GM10266 (cell line): ENCODE measurements around the gene NCOA6.

ENCODE experiments used
- DNase-seq: peaks from one replicate; pipeline ENCODE4 v3.0.0; 2012; ENCODE audit errors: extremely low spot score
- TF ChIP-seq, protein P1 (sequence below): IDR thresholded peaks from 2 replicates; pipeline ENCODE4 v1.5.1; 2012; ENCODE audit warnings: mild to moderate bottlenecking, low read depth; ENCODE audit not compliant: control insufficient read depth, insufficient read depth; ENCODE audit errors: missing control alignments

NCOA6 gene

DNA sequence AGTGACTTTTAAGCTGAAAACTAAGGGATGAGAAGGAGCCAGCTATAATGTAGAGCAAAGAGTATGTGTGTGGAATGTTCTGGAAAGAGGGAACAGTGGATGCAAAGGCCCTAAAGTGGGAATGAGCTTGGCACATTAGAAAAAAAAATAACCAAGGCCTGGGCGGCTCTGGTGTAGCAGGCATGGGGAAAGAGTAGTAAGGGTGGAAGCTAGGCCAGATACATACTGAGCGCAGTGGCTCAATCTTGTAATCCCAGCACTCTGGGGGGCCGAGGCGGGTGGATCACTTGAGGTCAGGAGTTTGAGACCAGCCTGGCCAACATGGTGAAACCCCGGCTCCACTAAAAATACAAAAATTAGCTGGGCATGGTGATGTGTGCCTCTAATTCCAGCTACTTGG lies 38.8 kb upstream of the NCOA6 start:
- TF ChIP-seq, protein P1, sequence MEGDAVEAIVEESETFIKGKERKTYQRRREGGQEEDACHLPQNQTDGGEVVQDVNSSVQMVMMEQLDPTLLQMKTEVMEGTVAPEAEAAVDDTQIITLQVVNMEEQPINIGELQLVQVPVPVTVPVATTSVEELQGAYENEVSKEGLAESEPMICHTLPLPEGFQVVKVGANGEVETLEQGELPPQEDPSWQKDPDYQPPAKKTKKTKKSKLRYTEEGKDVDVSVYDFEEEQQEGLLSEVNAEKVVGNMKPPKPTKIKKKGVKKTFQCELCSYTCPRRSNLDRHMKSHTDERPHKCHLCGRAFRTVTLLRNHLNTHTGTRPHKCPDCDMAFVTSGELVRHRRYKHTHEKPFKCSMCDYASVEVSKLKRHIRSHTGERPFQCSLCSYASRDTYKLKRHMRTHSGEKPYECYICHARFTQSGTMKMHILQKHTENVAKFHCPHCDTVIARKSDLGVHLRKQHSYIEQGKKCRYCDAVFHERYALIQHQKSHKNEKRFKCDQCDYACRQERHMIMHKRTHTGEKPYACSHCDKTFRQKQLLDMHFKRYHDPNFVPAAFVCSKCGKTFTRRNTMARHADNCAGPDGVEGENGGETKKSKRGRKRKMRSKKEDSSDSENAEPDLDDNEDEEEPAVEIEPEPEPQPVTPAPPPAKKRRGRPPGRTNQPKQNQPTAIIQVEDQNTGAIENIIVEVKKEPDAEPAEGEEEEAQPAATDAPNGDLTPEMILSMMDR = no peak
- no peak for DNase-seq

DNA sequence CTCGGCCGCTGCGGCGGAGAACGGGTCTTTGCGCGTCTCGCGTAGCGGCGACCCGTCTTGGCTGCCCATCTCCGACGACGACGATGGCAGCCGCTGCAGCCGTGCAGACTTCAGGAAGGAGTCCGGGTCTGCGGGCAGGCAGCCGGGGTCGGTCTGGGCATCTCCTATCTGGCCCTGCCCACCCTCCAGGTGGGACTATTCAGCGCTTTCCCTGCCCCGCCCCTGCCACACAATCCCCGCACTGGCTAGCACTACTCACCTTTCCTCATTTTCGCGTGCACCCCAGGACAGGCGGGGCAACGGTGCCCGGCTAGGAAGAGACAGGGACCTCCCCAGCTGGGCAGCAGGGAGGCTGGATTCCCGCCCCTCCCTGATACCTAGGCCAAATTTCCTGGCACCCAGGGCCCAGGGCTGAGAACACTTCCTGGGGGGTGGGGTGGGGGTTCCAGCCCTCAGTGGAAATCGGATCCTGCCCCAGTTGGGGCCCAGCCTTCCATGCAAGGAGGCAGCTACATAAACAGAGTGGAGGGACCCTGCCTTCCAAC lies 38.0 kb upstream of the NCOA6 start:
- TF ChIP-seq, protein P1 = no peak
- no peak for DNase-seq

DNA sequence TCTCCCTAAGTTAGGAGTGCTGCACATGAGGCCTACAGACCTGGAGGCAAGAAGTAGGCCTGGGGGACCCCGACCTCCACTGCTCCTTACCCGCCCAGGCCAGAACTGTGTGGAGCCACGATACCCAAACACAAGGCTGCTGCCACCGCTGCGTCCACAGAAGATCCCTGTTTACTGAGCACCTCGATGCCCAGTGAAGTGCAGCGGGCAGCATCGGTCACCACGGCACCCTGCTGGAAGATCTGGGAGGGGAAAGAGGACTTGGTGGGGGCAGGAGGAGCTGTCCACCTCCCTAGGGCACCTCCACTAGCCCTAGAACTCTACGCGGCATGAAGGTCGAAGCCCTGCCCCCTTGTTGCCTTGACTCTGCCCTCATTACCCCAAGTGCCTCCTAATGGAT lies 37.3 kb upstream of the NCOA6 start:
- TF ChIP-seq, protein P1 = no peak
- DNase-seq = no peak

DNA sequence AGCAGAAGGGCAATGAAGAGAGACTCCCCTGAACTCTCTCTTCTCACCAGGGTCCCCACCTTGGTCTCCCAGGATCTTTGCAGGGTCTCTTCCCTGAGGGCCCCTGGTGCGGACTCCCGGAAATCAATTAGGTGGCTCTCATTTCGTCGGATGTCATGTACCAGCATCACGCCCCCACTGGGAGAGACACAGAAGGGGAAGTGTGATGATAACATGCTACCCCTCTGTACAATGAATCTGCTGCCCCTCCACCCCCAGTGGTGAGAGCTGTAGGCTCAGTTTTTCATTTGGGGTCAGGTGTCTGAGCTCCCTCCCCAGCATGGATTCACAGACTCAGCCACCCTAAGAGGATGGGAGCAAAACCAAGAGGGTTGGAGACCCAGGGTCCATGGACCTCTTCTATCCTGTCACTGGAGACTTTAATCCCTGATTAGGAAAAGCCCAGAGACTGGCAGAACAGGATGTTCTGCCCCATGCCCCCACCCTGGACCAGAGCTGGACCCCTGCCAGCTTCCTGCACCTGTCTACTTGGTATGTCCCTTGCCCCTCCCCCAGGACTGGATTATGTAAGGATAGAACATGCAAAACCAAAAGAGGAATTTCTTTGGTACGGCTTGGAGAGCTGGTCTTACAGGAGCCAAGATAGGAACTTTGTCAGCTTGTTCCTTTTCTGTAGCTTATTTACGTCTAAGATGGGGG lies 36.1 kb upstream of the NCOA6 start:
- TF ChIP-seq, protein P1 = no peak
- no peak for DNase-seq

DNA sequence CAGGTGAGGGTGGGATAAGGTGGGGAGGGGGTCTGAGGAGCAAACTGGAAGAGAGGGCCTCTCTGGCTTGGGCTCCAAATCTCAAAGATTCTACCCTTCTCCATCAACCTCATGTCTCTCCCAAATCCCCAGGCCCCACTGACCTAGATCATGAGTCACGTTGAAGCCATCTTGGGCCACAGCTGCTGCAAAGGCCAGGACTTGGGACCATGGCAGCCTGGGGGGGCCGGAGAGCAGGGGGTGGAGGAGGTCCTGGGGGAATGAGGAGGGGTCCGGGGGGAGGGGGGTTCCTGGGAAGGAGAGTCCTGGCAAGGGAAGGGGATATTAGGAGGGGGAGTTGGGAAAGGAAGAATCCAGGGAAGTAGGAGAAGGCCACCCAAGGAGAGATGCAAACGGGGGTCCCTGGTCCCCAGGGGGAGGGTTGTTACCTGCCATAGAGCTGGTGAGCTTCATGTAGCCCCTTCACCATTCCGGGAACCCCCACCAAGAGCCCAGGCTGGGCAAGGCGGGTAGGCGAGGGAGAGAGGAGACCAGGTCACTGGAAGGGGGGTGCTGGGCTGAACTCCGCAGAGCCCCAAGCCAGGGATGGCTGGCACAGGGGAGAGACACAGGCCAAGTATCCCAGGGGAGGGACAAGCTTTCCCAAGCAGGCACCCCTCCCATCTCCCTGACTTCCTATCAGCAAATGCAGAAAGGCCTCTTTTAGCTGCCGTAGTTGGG lies 34.5 kb upstream of the NCOA6 start:
- TF ChIP-seq, protein P1 = no peak
- no peak for DNase-seq

DNA sequence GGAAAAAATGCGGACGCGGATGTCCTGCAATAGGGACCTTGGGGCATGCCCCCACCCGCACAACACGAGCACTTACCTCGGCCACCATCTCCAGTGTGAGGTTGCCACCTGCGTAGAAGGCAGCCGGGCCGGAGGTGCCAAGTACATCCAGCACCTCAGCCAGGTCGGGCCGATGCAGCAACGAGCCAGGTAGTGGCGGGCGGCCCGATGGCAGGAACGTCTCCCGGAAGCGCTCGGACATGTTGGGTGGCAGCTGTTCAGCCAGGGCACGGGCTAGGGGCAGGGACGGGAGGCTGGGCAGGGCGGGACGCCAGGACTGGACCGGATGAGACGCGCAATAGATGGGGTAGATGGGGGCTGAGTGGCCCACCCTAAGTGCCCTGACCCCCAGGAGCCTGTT lies 33.9 kb upstream of the NCOA6 start:
- TF ChIP-seq, protein P1 = no peak
- DNase-seq = no peak

DNA sequence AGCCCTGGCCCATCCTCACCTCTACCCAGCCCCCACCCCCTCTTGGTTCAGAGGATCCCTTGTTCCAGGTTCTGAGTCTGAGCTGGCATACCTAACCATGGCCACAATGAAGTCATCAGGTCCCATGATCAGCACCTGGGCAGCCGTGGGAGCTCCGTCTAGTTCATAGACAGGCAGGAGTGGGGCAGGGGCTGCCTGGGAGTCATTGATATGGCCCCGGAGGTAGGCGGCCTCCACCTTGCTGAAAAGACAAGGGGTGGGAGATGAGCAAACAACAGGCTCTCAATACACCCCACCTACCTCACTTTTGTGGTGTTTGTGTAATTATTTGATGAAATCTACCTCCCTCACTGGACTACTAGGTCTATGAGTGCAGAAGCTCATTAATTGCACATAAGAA lies 26.8 kb upstream of the NCOA6 start:
- TF ChIP-seq, protein P1 = no peak
- no peak for DNase-seq
